IPS DF 19.7 (cell line): Measurements from ENCODE around the gene CLASP2.
"Not testable (repeated sequence)": the region's sequence is repeated elsewhere in the genome, so short reads cannot be mapped to it uniquely, and the experiment has no call there.

Experiments used
- DNase-seq: peaks from one replicate; pipeline ENCODE4 v3.0.0-alpha.2; 2013; ENCODE audit warnings: low read depth, low spot score

The CLASP2 gene

GRCh38 chr3:33453331-33453761 lies 264.7 kb downstream of the CLASP2 start:
- DNase-seq: no peak

GRCh38 chr3:33451994-33452393 lies 266.1 kb downstream of the CLASP2 start:
- not testable (repeated sequence) for DNase-seq

- DNase-seq: no peak
Observed at GRCh38 chr3:33447958-33448357, 270.1 kb downstream of the CLASP2 start.

DNA sequence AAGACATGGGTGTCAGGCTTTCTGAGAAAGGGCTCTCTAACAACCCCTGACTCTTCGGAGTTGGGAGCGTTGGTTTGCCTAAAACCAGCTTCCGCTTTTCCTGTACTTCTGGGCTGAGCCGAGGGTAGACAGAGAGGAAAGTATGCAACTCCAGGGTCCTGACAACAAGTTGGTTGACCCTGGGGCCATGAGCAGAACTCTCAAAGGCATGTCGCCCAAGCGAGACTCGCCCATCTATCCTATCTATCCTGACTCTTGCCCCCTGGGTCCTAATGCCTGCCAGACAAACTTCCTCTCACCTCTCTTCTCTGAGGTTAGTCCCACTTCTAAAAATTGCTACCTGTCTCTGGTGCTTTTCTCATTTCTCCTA lies 270.8 kb downstream of the CLASP2 start:
- not testable (repeated sequence) for DNase-seq
